DOHH2 (cell line): Measurements from ENCODE around the gene HEATR5A.

ENCODE experiments used
- H3F3A ChIP-seq: fragments of 200-600 bp; sonication (generic), shearing (Covaris generic); 2 replicates; pipeline ENCODE4 v1.6.0; 2016; ENCODE audit warnings: antibody characterized with exemption, mild to moderate bottlenecking; ENCODE audit not compliant: control insufficient read depth, insufficient read depth
- H3K27ac ChIP-seq: fragments of 200-600 bp; sonication (generic); 2 replicates; pipeline ENCODE4 v1.5.1; 2014; ENCODE audit warnings: low read depth, mild to moderate bottlenecking, low read length, moderate library complexity
- H3K27me3 ChIP-seq: fragments of 200-600 bp; sonication (generic); 2 replicates; pipeline ENCODE4 v1.6.1; 2014; ENCODE audit warnings: mild to moderate bottlenecking, low read length, mixed read lengths; ENCODE audit not compliant: control insufficient read depth
- H3K36me3 ChIP-seq: fragments of 200-600 bp; sonication (generic); 2 replicates; pipeline ENCODE4 v1.6.1; 2014; ENCODE audit warnings: mild to moderate bottlenecking, low read length, moderate library complexity, mixed read lengths; ENCODE audit not compliant: control insufficient read depth
- H3K4me1 ChIP-seq: fragments of 200-600 bp; sonication (generic); 2 replicates; pipeline ENCODE4 v1.6.1; 2014; ENCODE audit warnings: mild to moderate bottlenecking, low read length, mixed read lengths; ENCODE audit not compliant: control insufficient read depth
- H3K4me2 ChIP-seq: fragments of 200-600 bp; sonication (generic); 2 replicates; pipeline ENCODE4 v1.6.0; 2014; ENCODE audit warnings: mild to moderate bottlenecking, low read length, moderate library complexity
- H3K4me3 ChIP-seq: fragments of 200-600 bp; sonication (generic); 2 replicates; pipeline ENCODE4 v1.5.1; 2014; ENCODE audit warnings: mild to moderate bottlenecking, low read length, mixed read lengths
- H3K79me2 ChIP-seq: fragments of 200-600 bp; sonication (generic); 2 replicates; pipeline ENCODE4 v1.6.1; 2014; ENCODE audit warnings: mild to moderate bottlenecking, low read length, mixed read lengths; ENCODE audit not compliant: control insufficient read depth
- H3K9me2 ChIP-seq: fragments of 200-600 bp; sonication (generic); replicated peaks from 2 replicates; pipeline ENCODE4 v1.6.1; 2014; ENCODE audit warnings: mild to moderate bottlenecking, low read length, mixed read lengths; ENCODE audit not compliant: control insufficient read depth
- H3K9me3 ChIP-seq: fragments of 200-600 bp; sonication (generic); 2 replicates; pipeline ENCODE4 v1.6.1; 2014; ENCODE audit warnings: antibody characterized with exemption, low read length, mixed read lengths; ENCODE audit not compliant: control insufficient read depth, insufficient read depth
- H4K20me1 ChIP-seq: fragments of 200-600 bp; sonication (generic); 2 replicates; pipeline ENCODE4 v1.6.0; 2014; ENCODE audit warnings: low read depth, mild to moderate bottlenecking, antibody characterized with exemption, low read length, moderate library complexity; ENCODE audit not compliant: control insufficient read depth, insufficient read depth
- EZH2phosphoT487 ChIP-seq: fragments of 200-600 bp; sonication (generic); IDR thresholded peaks from 2 replicates; pipeline ENCODE4 v1.6.1; 2017; ENCODE audit warnings: borderline replicate concordance, mild to moderate bottlenecking, antibody characterized with exemption, low read length, moderate library complexity, mixed read lengths
- TF ChIP-seq, protein P1 (sequence below): fragments of 200-600 bp; sonication (generic); IDR thresholded peaks from one replicate; pipeline ENCODE4 v1.5.1; 2014; ENCODE audit warnings: antibody characterized with exemption, mild to moderate bottlenecking, low read depth, low read length; ENCODE audit not compliant: poor library complexity, severe bottlenecking

Gene HEATR5A

DNA sequence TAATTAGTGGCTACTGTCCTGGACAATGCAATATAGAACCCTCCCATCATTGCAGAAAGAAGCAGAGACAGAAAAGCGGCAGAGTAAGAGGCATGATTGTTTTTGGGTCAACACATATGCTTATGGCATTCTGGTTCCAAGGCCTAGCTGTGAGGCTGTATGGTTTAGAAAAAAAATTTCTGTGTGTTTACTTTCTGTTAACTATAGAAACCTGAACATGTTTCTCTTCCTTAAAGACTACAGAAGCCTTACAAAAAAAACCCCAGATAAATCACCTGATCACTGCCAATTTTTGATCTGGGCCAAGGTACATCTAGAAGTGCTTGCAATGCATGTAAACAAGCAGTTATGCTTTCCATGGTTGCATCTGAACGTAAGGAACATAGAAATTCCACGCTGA lies 112.7 kb downstream of the HEATR5A start:
- Histone ChIP-seq H3K9me3 (no peaks in the 10 kb centered on the region), H3K9me2 (no peaks in the 10 kb centered on the region), H3K36me3 (no peaks in the 10 kb centered on the region), H3K4me2 (no peak overlapping the region), H4K20me1 (no peaks in the 10 kb centered on the region), H3K4me1 (no peaks in the 10 kb centered on the region), H3K27ac (no peak overlapping the region), H3K4me3 (no peak overlapping the region), H3F3A (no peaks in the 10 kb centered on the region), H3K79me2 (no peaks in the 10 kb centered on the region), H3K27me3 (no peaks in the 10 kb centered on the region)
- TF ChIP-seq, protein P1, sequence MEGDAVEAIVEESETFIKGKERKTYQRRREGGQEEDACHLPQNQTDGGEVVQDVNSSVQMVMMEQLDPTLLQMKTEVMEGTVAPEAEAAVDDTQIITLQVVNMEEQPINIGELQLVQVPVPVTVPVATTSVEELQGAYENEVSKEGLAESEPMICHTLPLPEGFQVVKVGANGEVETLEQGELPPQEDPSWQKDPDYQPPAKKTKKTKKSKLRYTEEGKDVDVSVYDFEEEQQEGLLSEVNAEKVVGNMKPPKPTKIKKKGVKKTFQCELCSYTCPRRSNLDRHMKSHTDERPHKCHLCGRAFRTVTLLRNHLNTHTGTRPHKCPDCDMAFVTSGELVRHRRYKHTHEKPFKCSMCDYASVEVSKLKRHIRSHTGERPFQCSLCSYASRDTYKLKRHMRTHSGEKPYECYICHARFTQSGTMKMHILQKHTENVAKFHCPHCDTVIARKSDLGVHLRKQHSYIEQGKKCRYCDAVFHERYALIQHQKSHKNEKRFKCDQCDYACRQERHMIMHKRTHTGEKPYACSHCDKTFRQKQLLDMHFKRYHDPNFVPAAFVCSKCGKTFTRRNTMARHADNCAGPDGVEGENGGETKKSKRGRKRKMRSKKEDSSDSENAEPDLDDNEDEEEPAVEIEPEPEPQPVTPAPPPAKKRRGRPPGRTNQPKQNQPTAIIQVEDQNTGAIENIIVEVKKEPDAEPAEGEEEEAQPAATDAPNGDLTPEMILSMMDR: no peak
- no peak for TF ChIP-seq EZH2phosphoT487

DNA sequence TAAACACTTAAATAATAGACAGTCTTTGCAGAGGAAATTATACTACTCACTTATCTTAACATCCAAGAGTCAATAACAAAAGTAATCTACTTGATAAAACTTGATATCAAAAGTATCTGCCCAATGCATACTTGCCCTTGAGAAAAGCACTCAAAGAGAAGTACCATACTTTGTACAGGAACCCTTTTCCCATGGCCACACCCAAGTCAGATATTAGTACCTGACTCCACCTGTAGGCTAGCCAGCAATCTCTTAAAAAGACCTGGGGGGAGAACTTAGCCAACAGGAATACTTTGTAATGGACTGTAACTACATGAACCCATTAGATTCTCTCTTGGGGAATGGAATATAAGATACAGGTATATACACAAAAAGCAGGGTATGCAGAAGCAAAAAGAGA lies 113.2 kb downstream of the HEATR5A start:
- H3K4me3 ChIP-seq: no peak overlapping the region
- no peaks in the 10 kb centered on the region for H3K79me2 ChIP-seq
- no peaks in the 10 kb centered on the region for H3K9me2 ChIP-seq
- H4K20me1 ChIP-seq: no peaks in the 10 kb centered on the region
- H3K27ac ChIP-seq: no peak overlapping the region
- no peak overlapping the region for H3K4me2 ChIP-seq
- no peak for TF ChIP-seq EZH2phosphoT487
- TF ChIP-seq, protein P1: no peak
- H3K9me3 ChIP-seq: no peaks in the 10 kb centered on the region
- no peaks in the 10 kb centered on the region for H3F3A ChIP-seq
- no peaks in the 10 kb centered on the region for H3K4me1 ChIP-seq
- no peaks in the 10 kb centered on the region for H3K36me3 ChIP-seq
- no peaks in the 10 kb centered on the region for H3K27me3 ChIP-seq

DNA sequence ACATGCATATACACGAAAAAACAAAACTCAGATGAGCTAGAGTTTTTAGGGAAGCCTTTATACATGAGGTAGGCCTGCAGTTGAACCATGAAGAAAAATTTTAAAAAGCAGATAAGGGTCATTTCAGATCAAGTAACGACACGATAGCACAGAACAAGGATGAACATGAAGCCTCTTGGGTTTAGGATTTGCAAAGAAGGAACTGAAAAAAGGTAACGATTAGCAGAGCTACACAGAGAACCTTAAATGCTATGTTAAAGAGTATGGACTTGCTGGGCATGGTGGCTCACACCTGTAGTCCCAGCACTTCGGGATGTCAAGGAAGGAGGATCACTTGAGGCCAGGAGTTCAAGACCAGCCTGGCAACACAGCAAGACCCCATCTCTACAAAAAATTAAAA lies 116.7 kb downstream of the HEATR5A start:
- Histone ChIP-seq H3K4me3 (no peak overlapping the region), H3K4me2 (no peak overlapping the region), H3K4me1 (no peaks in the 10 kb centered on the region), H3K36me3 (no peaks in the 10 kb centered on the region), H3K9me2 (no peaks in the 10 kb centered on the region), H3K27ac (no peak overlapping the region), H3F3A (no peaks in the 10 kb centered on the region), H3K79me2 (no peaks in the 10 kb centered on the region), H3K9me3 (no peaks in the 10 kb centered on the region), H4K20me1 (no peaks in the 10 kb centered on the region; the same call in 1 of the 2 replicates), H3K27me3 (no peaks in the 10 kb centered on the region)
- TF ChIP-seq, protein P1: no peak
- no peak for TF ChIP-seq EZH2phosphoT487

DNA sequence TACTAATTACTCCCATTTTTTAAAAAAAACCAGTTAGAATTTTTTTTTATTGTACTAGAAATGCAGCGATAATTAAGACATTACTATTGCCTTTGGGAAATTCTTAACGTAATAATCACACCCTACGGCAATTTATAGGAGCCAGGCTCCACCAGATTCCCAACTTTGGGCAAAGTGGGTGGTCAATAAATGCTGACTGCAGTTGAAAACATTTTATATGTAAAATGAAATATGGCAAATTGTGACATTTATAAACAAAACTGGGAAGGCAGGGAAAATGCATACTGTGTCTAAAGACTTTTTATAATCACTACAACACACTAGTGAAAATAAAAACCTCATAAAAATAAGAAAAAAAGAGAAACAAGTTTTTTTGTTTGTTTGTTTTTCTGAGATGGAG lies 119.5 kb downstream of the HEATR5A start:
- Histone ChIP-seq H4K20me1 (no peaks in the 10 kb centered on the region; the same call in 1 of the 2 replicates), H3K9me2 (no peaks in the 10 kb centered on the region), H3K4me1 (peaks cover 11% of the 10 kb centered on the region), H3F3A (no peaks in the 10 kb centered on the region), H3K9me3 (no peaks in the 10 kb centered on the region), H3K4me2 (no peak overlapping the region), H3K4me3 (no peak overlapping the region), H3K36me3 (no peaks in the 10 kb centered on the region), H3K27me3 (no peaks in the 10 kb centered on the region), H3K79me2 (no peaks in the 10 kb centered on the region), H3K27ac (no peak overlapping the region)
- TF ChIP-seq EZH2phosphoT487: no peak
- TF ChIP-seq, protein P1: no peak
